NT2/D1 (cell line): ENCODE data around the gene TGM2.

Source experiments
- SUZ12 ChIP-seq: IDR thresholded peaks from 2 replicates; pipeline ENCODE4 v1.6.1; 2011; ENCODE audit not compliant: insufficient read length, insufficient read depth; ENCODE audit errors: extremely low read depth
- YY1 ChIP-seq: IDR thresholded peaks from 2 replicates; pipeline ENCODE4 v1.6.1; 2011; ENCODE audit not compliant: insufficient read length, insufficient read depth
- ZNF274 ChIP-seq: IDR thresholded peaks from 2 replicates; pipeline ENCODE4 v1.6.1; 2011; ENCODE audit warnings: mild to moderate bottlenecking, low read depth, low read length

GRCh38 chr20:38115896-38116295 lies 49.2 kb downstream of the TGM2 start:
- no peak for TF ChIP-seq YY1
- no peak for TF ChIP-seq ZNF274
- no peak for TF ChIP-seq SUZ12
